Osteoblast (primary cell): ENCODE measurements around the gene KRT15. TPM values are rescaled to one million over a fixed set of nuclear protein-coding genes. Genes with fewer than 3 reads are reported as not detected.
A peak's percentile ranks its signal among the peaks of the same experiment; 100 is the strongest.

Experiments used
- DNase-seq: peaks from one replicate; pipeline ENCODE4 v3.0.0; 2011; ENCODE audit warnings: low spot score, mixed read lengths; ENCODE audit not compliant: insufficient read length; ENCODE audit errors: missing footprints
- H2AFZ ChIP-seq: 2 replicates; pipeline ENCODE4 v1.6.0; 2011; ENCODE audit warnings: mild to moderate bottlenecking, low read length
- H3K27ac ChIP-seq: 2 replicates; pipeline ENCODE4 v1.5.1; 2011; ENCODE audit warnings: mild to moderate bottlenecking, low read depth, low read length, moderate library complexity
- H3K27me3 ChIP-seq: 2 replicates; pipeline ENCODE4 v1.6.0; 2012; ENCODE audit warnings: mild to moderate bottlenecking, control low read depth, inconsistent platforms, low read length, moderate library complexity; ENCODE audit not compliant: insufficient read depth
- H3K36me3 ChIP-seq: 2 replicates; pipeline ENCODE4 v1.5.1; 2011; ENCODE audit warnings: mild to moderate bottlenecking, low read length, control low read depth, moderate library complexity; ENCODE audit not compliant: insufficient read depth
- H3K4me1 ChIP-seq: 2 replicates; pipeline ENCODE4 v1.5.1; 2011; ENCODE audit warnings: mild to moderate bottlenecking, low read length, control low read depth, moderate library complexity; ENCODE audit not compliant: insufficient read depth
- H3K4me2 ChIP-seq: 2 replicates; pipeline ENCODE4 v1.6.0; 2011; ENCODE audit warnings: mild to moderate bottlenecking, low read length; ENCODE audit not compliant: insufficient read depth
- H3K4me3 ChIP-seq: fragments of 200-600 bp; sonication (generic); 3 replicates; pipeline ENCODE4 v1.5.1; 2012; ENCODE audit warnings: mild to moderate bottlenecking, low read length, inconsistent platforms; ENCODE audit not compliant: insufficient read depth
- H3K79me2 ChIP-seq: 2 replicates; pipeline ENCODE4 v1.6.0; 2012; ENCODE audit warnings: mild to moderate bottlenecking, low read length, control low read depth, inconsistent platforms; ENCODE audit not compliant: insufficient read depth
- H3K9me3 ChIP-seq: 2 replicates; pipeline ENCODE4 v1.5.1; 2011; ENCODE audit warnings: low read depth, low read length, control low read depth
- H4K20me1 ChIP-seq: 2 replicates; pipeline ENCODE4 v1.6.0; 2012; ENCODE audit warnings: mild to moderate bottlenecking, low read length, control low read depth; ENCODE audit not compliant: insufficient read depth
- CTCF ChIP-seq: IDR thresholded peaks from 2 replicates; pipeline ENCODE4 v1.5.1; 2011; ENCODE audit warnings: mild to moderate bottlenecking, low read depth, low read length, moderate library complexity; ENCODE audit errors: extremely low read depth
- total RNA-seq: library from RNA; depleted of rRNA; stranded (reverse); fragments of >200 nt; gene quantifications from 2 replicates; pipeline ENCODE4 v1.2.3, GENCODE V29; 2012

KRT15 gene
- total RNA-seq, 1 donor = 0.72 TPM

GRCh38 chr17:41500131-41500911 is 18.4 kb downstream of the KRT15 start:
- Histone ChIP-seq H3K27me3 (no peaks in the 10 kb centered on the region), H3K4me3 (no peak overlapping the region), H4K20me1 (no peaks in the 10 kb centered on the region), H3K9me3 (no peaks in the 10 kb centered on the region), H3K4me1 (peaks cover 26% of the 10 kb centered on the region), H3K79me2 (no peaks in the 10 kb centered on the region), H2AFZ (peak overlapping the region; percentile 52), H3K27ac (no peak overlapping the region), H3K4me2 (no peak overlapping the region), H3K36me3 (no peaks in the 10 kb centered on the region)
- TF ChIP-seq CTCF = no peak
- DNase-seq = peak; percentile 90

DNA sequence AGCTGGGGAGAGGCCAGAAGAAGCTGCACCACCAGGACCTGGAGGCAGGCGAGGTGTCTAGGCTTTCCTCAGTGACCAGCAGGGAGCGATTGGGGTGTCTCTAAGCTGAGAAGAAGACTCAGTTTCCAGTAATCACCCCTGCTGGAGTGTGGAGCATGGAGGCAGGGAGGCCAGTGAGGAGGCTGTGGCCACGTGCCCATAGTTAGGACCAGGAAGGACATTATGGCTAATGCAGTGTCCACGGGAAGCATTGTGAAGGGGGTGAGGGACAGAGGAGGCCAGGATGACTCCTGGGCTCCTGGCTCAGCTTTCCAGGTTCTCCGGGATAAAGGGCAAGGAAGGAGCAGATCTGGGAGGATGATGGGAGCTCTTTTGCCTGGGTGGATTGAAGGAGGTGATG is 19.0 kb downstream of the KRT15 start:
- Histone ChIP-seq H3K27ac (no peak overlapping the region), H3K4me3 (no peak overlapping the region), H3K4me2 (no peak overlapping the region), H2AFZ (peak overlapping the region; percentile 52), H3K9me3 (no peaks in the 10 kb centered on the region), H4K20me1 (no peaks in the 10 kb centered on the region), H3K79me2 (no peaks in the 10 kb centered on the region), H3K27me3 (no peaks in the 10 kb centered on the region), H3K36me3 (no peaks in the 10 kb centered on the region), H3K4me1 (peaks cover 26% of the 10 kb centered on the region)
- TF ChIP-seq CTCF = no peak
- DNase-seq = no peak

- DNase-seq = no peak
- Histone ChIP-seq H3K4me2 (no peak overlapping the region), H3K27me3 (no peaks in the 10 kb centered on the region), H3K27ac (no peak overlapping the region), H3K79me2 (no peaks in the 10 kb centered on the region), H2AFZ (no peak overlapping the region), H3K4me3 (no peak overlapping the region), H3K9me3 (no peaks in the 10 kb centered on the region), H3K4me1 (peaks cover 25% of the 10 kb centered on the region), H4K20me1 (no peaks in the 10 kb centered on the region), H3K36me3 (no peaks in the 10 kb centered on the region)
- no peak for TF ChIP-seq CTCF
Measured at GRCh38 chr17:41498276-41498675, 20.4 kb downstream of the KRT15 start.

- Histone ChIP-seq H3K36me3 (no peaks in the 10 kb centered on the region), H3K27me3 (no peaks in the 10 kb centered on the region), H3K9me3 (no peaks in the 10 kb centered on the region), H3K4me3 (no peak overlapping the region), H3K4me1 (peaks cover 25% of the 10 kb centered on the region), H3K27ac (peak overlapping the region; percentile 65), H3K79me2 (no peaks in the 10 kb centered on the region), H3K4me2 (peak overlapping the region; percentile 60), H2AFZ (peak overlapping the region; percentile 86), H4K20me1 (no peaks in the 10 kb centered on the region)
- DNase-seq = peak; percentile 99
- TF ChIP-seq CTCF = peak; percentile 92
Measured at GRCh38 chr17:41496803-41497484, 21.7 kb downstream of the KRT15 start.
